H9 (cell line): ENCODE results near the gene NCOA1. TPM values are rescaled to one million over a fixed set of nuclear protein-coding genes. Genes with fewer than 3 reads are reported as not detected.

Source experiments
- DNase-seq: peaks from one replicate; pipeline ENCODE4 v3.0.0-alpha.2; 2017
- H2AFZ ChIP-seq: one replicate; pipeline ENCODE4 v1.6.1; 2013; ENCODE audit warnings: mild to moderate bottlenecking, low read length, control low read depth, moderate library complexity
- H2AK5ac ChIP-seq: 2 replicates; pipeline ENCODE4 v1.6.1; 2013; ENCODE audit warnings: low read length, control low read depth, mixed read lengths; ENCODE audit not compliant: insufficient read length
- H2BK120ac ChIP-seq: one replicate; pipeline ENCODE4 v1.6.1; 2013; ENCODE audit warnings: low read depth, mild to moderate bottlenecking, low read length, control low read depth, inconsistent platforms; ENCODE audit not compliant: poor library complexity, severe bottlenecking
- H2BK12ac ChIP-seq: 2 replicates; pipeline ENCODE4 v1.6.1; 2013; ENCODE audit warnings: low read length, control low read depth, mixed read lengths, low read depth; ENCODE audit not compliant: insufficient read length
- H2BK15ac ChIP-seq: 2 replicates; pipeline ENCODE4 v1.6.1; 2013; ENCODE audit warnings: low read depth, low read length, control low read depth
- H2BK20ac ChIP-seq: one replicate; pipeline ENCODE4 v1.6.1; 2013; ENCODE audit warnings: low read depth, mild to moderate bottlenecking, low read length, control low read depth, inconsistent platforms; ENCODE audit not compliant: poor library complexity, severe bottlenecking
- H2BK5ac ChIP-seq: 2 replicates; pipeline ENCODE4 v1.6.1; 2013; ENCODE audit warnings: low read length, control low read depth, mixed read lengths; ENCODE audit not compliant: insufficient read length
- H3K14ac ChIP-seq: 2 replicates; pipeline ENCODE4 v1.6.1; 2013; ENCODE audit warnings: low read length, control low read depth; ENCODE audit not compliant: insufficient read depth
- H3K18ac ChIP-seq: 2 replicates; pipeline ENCODE4 v1.6.1; 2013; ENCODE audit warnings: low read depth, mild to moderate bottlenecking, mixed read lengths, low read length, control low read depth; ENCODE audit not compliant: insufficient read length
- H3K23ac ChIP-seq: 2 replicates; pipeline ENCODE4 v1.6.1; 2013; ENCODE audit warnings: low read length, control low read depth, mixed read lengths, low read depth; ENCODE audit not compliant: insufficient read length
- H3K23me2 ChIP-seq: 2 replicates; pipeline ENCODE4 v1.6.1; 2013; ENCODE audit warnings: low read depth, mild to moderate bottlenecking, mixed read lengths, low read length, control low read depth; ENCODE audit not compliant: insufficient read length, poor library complexity, severe bottlenecking
- H3K27ac ChIP-seq: 2 replicates; pipeline ENCODE4 v1.5.1; 2013; ENCODE audit warnings: low read length, control low read depth, mixed read lengths, low read depth; ENCODE audit not compliant: insufficient read length
- H3K27me3 ChIP-seq: 2 replicates; pipeline ENCODE4 v1.6.1; 2013; ENCODE audit warnings: low read length, control low read depth, inconsistent platforms; ENCODE audit not compliant: insufficient read depth
- H3K4ac ChIP-seq: 2 replicates; pipeline ENCODE4 v1.6.1; 2013; ENCODE audit warnings: low read depth, mild to moderate bottlenecking, control low read depth, inconsistent platforms, low read length, moderate library complexity
- H3K4me1 ChIP-seq: 2 replicates; pipeline ENCODE4 v1.6.1; 2013; ENCODE audit warnings: low read length, control low read depth, inconsistent platforms; ENCODE audit not compliant: insufficient read depth
- H3K4me2 ChIP-seq: 2 replicates; pipeline ENCODE4 v1.6.1; 2013; ENCODE audit warnings: low read length, control low read depth, mixed read lengths; ENCODE audit not compliant: insufficient read length, insufficient read depth
- H3K56ac ChIP-seq: 2 replicates; pipeline ENCODE4 v1.6.1; 2013; ENCODE audit warnings: low read depth, mild to moderate bottlenecking, mixed read lengths, low read length, control low read depth; ENCODE audit not compliant: insufficient read length
- H3K79me1 ChIP-seq: 2 replicates; pipeline ENCODE4 v1.6.1; 2013; ENCODE audit warnings: low read depth, mild to moderate bottlenecking, moderate library complexity, low read length, control low read depth, inconsistent platforms; ENCODE audit not compliant: insufficient read depth, poor library complexity, severe bottlenecking
- H3K79me2 ChIP-seq: 2 replicates; pipeline ENCODE4 v1.6.1; 2013; ENCODE audit warnings: low read length, control low read depth, inconsistent platforms; ENCODE audit not compliant: insufficient read depth
- H3K9ac ChIP-seq: 2 replicates; pipeline ENCODE4 v1.6.1; 2013; ENCODE audit warnings: low read length, control low read depth, mixed read lengths; ENCODE audit not compliant: insufficient read length; ENCODE audit errors: extremely low read depth
- H3K9me3 ChIP-seq: one replicate; pipeline ENCODE4 v1.6.1; 2013; ENCODE audit warnings: low read depth, low read length, inconsistent platforms; ENCODE audit not compliant: control insufficient read depth
- H3T11ph ChIP-seq: one replicate; pipeline ENCODE4 v1.6.1; 2013; ENCODE audit warnings: mild to moderate bottlenecking, low read length, control low read depth, inconsistent platforms
- H4K20me1 ChIP-seq: one replicate; pipeline ENCODE4 v1.6.1; 2013; ENCODE audit not compliant: control insufficient read depth, insufficient read length, insufficient read depth
- H4K5ac ChIP-seq: 2 replicates; pipeline ENCODE4 v1.6.1; 2013; ENCODE audit warnings: low read depth, mild to moderate bottlenecking, mixed read lengths, low read length, control low read depth; ENCODE audit not compliant: insufficient read length
- H4K8ac ChIP-seq: replicated peaks from 2 replicates; pipeline ENCODE4 v1.6.1; 2013; ENCODE audit warnings: low read length, control low read depth, mixed read lengths, low read depth; ENCODE audit not compliant: insufficient read length
- H4K91ac ChIP-seq: 2 replicates; pipeline ENCODE4 v1.6.1; 2013; ENCODE audit warnings: low read depth, mild to moderate bottlenecking, moderate library complexity, mixed read lengths, low read length, control low read depth; ENCODE audit not compliant: insufficient read length
- H3K27ac Mint-ChIP-seq, 3 experiments: 2 replicates in 2 of 3; 3 replicates in 1 of 3; pipeline ENCODE4 v1.8.0; 2020 to 2021; ENCODE audit warnings: mixed read lengths in 3 of 3, mild to moderate bottlenecking in 1 of 3, moderate library complexity in 1 of 3
- H3K27me3 Mint-ChIP-seq: 2 replicates; pipeline ENCODE4 v1.8.0; 2021; ENCODE audit warnings: low read depth, mild to moderate bottlenecking, moderate library complexity, mixed read lengths
- H3K36me3 Mint-ChIP-seq, 3 experiments: 2 replicates in 2 of 3; 3 replicates in 1 of 3; pipeline ENCODE4 v1.8.0; 2020 to 2021; ENCODE audit warnings: low read depth in 3 of 3, mixed read lengths in 3 of 3; ENCODE audit not compliant: insufficient read depth in 1 of 3
- H3K4me1 Mint-ChIP-seq, 2 experiments: 2 replicates each; pipeline ENCODE4 v1.8.0; 2020; ENCODE audit warnings: mixed read lengths in 2 of 2
- H3K4me3 Mint-ChIP-seq, 2 experiments: 2 replicates in 1 of 2; 3 replicates in 1 of 2; pipeline ENCODE4 v1.8.0; 2020 to 2021; ENCODE audit warnings: mild to moderate bottlenecking in 2 of 2, mixed read lengths in 2 of 2, moderate library complexity in 1 of 2
- H3K9me3 Mint-ChIP-seq, 2 experiments: 2 replicates in 1 of 2; 3 replicates in 1 of 2; pipeline ENCODE4 v1.8.0; 2020; ENCODE audit warnings: mild to moderate bottlenecking in 2 of 2, mixed read lengths in 2 of 2, moderate library complexity in 1 of 2
- WGBS: extraction: QIAGEN DNeasy Blood & Tissue Kit; methylation state at CpG from one replicate; pipeline ENCODE4 v1.1.7; 2013; ENCODE audit warnings: missing lambda C conversion rate, low lambda C conversion rate, mixed read lengths; ENCODE audit not compliant: insufficient read length; ENCODE audit errors: extremely low coverage; 5-methylcytosine and 5-hydroxymethylcytosine counted together
- total RNA-seq: library from RNA; stranded (reverse); gene quantifications from 2 replicates; pipeline ENCODE4 v1.2.1, GENCODE V29; 2021
- TF ChIP-seq, protein P1 (sequence below): fragments of 200-600 bp; sonication (generic); conservative IDR thresholded peaks from 3 replicates; pipeline ENCODE4 v1.8.0; 2021; ENCODE audit warnings: antibody characterized with exemption, mild to moderate bottlenecking

Gene NCOA1
- total RNA-seq, 1 experiment from 2014 or later: 14.8 TPM

DNA sequence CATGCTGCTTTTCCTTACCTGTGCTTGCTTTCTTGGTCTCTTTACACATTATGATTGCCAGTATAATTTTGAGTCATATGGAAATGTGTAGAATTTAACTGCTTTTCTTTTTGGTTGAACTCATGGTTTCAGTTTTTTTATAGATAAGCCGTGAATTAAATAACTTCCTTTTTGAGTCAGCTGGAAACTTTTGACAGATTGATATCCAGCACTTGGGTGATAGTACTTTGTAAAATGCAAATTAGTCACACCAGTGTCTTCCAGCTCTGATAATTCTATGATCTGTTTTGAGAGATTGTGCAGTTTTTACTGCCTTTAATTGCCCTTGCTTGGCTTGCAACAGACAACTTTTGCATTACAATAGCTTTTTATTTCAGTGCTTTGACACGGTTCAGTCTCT is 86.4 kb downstream of the NCOA1 start:
- H2BK15ac ChIP-seq: no peak overlapping the region
- H3K9me3 Mint-ChIP-seq: no peaks in the 10 kb centered on the region
- no peak overlapping the region for H3K18ac ChIP-seq
- H3K23ac ChIP-seq: no peak overlapping the region
- no peak overlapping the region for H4K91ac ChIP-seq
- no peak overlapping the region for H2BK20ac ChIP-seq
- H3K4me2 ChIP-seq: no peak overlapping the region
- no peaks in the 10 kb centered on the region for H4K20me1 ChIP-seq
- no peaks in the 10 kb centered on the region for H3K27me3 Mint-ChIP-seq
- no peak overlapping the region for H4K8ac ChIP-seq
- H3K4ac ChIP-seq: no peak overlapping the region
- H3K9ac ChIP-seq: no peak overlapping the region
- TF ChIP-seq, protein P1, sequence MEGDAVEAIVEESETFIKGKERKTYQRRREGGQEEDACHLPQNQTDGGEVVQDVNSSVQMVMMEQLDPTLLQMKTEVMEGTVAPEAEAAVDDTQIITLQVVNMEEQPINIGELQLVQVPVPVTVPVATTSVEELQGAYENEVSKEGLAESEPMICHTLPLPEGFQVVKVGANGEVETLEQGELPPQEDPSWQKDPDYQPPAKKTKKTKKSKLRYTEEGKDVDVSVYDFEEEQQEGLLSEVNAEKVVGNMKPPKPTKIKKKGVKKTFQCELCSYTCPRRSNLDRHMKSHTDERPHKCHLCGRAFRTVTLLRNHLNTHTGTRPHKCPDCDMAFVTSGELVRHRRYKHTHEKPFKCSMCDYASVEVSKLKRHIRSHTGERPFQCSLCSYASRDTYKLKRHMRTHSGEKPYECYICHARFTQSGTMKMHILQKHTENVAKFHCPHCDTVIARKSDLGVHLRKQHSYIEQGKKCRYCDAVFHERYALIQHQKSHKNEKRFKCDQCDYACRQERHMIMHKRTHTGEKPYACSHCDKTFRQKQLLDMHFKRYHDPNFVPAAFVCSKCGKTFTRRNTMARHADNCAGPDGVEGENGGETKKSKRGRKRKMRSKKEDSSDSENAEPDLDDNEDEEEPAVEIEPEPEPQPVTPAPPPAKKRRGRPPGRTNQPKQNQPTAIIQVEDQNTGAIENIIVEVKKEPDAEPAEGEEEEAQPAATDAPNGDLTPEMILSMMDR: no peak
- H2AK5ac ChIP-seq: no peak overlapping the region
- H3K79me1 ChIP-seq: no peaks in the 10 kb centered on the region
- H3K23me2 ChIP-seq: no peaks in the 10 kb centered on the region
- H3K14ac ChIP-seq: no peak overlapping the region
- no peaks in the 10 kb centered on the region; a peak in 1 of 7 replicates for H3K36me3 Mint-ChIP-seq
- no peak overlapping the region for H2AFZ ChIP-seq
- no peak overlapping the region for H3K27ac ChIP-seq
- WGBS: no CpG with 5 or more reads among the region's 2 CpGs
- no peak overlapping the region for H2BK12ac ChIP-seq
- H3K27me3 ChIP-seq: no peaks in the 10 kb centered on the region
- H2BK5ac ChIP-seq: no peak overlapping the region
- H2BK120ac ChIP-seq: no peak overlapping the region
- no peaks in the 10 kb centered on the region; the same call in 1 of the 2 replicates for H3K4me1 ChIP-seq
- H3K4me3 Mint-ChIP-seq: no peak overlapping the region
- no peak overlapping the region for H3T11ph ChIP-seq
- no peak overlapping the region for H4K5ac ChIP-seq
- no peak overlapping the region for H3K27ac Mint-ChIP-seq
- peaks cover 33 to 34% of the 10 kb centered on the region in 2 experiments for H3K4me1 Mint-ChIP-seq
- no peak for DNase-seq
- no peaks in the 10 kb centered on the region for H3K9me3 ChIP-seq
- H3K56ac ChIP-seq: no peak overlapping the region
- no peaks in the 10 kb centered on the region for H3K79me2 ChIP-seq
